ENCODE results near the gene ZNF207.

DNA sequence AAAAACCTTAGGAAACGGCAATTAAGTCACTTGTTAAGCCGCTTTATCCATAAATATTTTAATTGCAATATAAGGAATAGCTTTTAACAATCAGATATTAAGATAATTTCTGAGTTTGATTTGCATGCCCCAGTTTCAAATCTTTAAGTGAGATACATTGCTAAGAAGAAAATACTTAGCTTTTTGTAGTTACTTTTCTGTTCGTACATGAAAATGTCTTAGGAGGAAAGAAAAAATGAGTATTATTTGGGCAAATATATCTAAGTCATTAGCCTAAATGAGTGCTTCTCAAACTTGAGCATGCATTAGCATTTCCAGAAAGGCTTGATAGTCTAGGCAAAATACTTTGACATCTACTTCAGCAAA lies 6.4 kb downstream of the ZNF207 start:
- no peak for TF ChIP-seq POLR2A (IDR thresholded peaks at IDR 0.05; ENCODE audit: control extremely low read depth in 1 of 2, low read depth in 2 of 2, low read length in 2 of 2)
- TF ChIP-seq, protein P1, sequence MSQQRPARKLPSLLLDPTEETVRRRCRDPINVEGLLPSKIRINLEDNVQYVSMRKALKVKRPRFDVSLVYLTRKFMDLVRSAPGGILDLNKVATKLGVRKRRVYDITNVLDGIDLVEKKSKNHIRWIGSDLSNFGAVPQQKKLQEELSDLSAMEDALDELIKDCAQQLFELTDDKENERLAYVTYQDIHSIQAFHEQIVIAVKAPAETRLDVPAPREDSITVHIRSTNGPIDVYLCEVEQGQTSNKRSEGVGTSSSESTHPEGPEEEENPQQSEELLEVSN (IDR thresholded peaks at IDR 0.05), result no peak
- no peak for TF ChIP-seq CBX5 (IDR thresholded peaks at IDR 0.05; ENCODE audit: low read depth, low read length)
- TF ChIP-seq, protein P2, sequence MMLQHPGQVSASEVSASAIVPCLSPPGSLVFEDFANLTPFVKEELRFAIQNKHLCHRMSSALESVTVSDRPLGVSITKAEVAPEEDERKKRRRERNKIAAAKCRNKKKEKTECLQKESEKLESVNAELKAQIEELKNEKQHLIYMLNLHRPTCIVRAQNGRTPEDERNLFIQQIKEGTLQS (IDR thresholded peaks at IDR 0.05; ENCODE audit: insufficient read depth, low read depth, low read length), result no peak
- TF ChIP-seq, protein P3, sequence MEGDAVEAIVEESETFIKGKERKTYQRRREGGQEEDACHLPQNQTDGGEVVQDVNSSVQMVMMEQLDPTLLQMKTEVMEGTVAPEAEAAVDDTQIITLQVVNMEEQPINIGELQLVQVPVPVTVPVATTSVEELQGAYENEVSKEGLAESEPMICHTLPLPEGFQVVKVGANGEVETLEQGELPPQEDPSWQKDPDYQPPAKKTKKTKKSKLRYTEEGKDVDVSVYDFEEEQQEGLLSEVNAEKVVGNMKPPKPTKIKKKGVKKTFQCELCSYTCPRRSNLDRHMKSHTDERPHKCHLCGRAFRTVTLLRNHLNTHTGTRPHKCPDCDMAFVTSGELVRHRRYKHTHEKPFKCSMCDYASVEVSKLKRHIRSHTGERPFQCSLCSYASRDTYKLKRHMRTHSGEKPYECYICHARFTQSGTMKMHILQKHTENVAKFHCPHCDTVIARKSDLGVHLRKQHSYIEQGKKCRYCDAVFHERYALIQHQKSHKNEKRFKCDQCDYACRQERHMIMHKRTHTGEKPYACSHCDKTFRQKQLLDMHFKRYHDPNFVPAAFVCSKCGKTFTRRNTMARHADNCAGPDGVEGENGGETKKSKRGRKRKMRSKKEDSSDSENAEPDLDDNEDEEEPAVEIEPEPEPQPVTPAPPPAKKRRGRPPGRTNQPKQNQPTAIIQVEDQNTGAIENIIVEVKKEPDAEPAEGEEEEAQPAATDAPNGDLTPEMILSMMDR (IDR thresholded peaks at IDR 0.05; ENCODE audit: control extremely low read depth in 1 of 3, insufficient read depth in 1 of 3, low read depth in 1 of 3, low read length in 3 of 3), result no peak
- no peak for TF ChIP-seq PHF8 (conservative IDR thresholded peaks at IDR 0.05; ENCODE audit: low read depth, low read length)
- TF ChIP-seq, protein P4, sequence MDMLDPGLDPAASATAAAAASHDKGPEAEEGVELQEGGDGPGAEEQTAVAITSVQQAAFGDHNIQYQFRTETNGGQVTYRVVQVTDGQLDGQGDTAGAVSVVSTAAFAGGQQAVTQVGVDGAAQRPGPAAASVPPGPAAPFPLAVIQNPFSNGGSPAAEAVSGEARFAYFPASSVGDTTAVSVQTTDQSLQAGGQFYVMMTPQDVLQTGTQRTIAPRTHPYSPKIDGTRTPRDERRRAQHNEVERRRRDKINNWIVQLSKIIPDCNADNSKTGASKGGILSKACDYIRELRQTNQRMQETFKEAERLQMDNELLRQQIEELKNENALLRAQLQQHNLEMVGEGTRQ (IDR thresholded peaks at IDR 0.05; ENCODE audit: low read length), result no peak
- no peak for TF ChIP-seq TAF1 (IDR thresholded peaks at IDR 0.05; ENCODE audit: low read depth, low read length)
- no peak for TF ChIP-seq SP4 (IDR thresholded peaks at IDR 0.05; ENCODE audit: low read length)
- no peak for TF ChIP-seq RFX5 (IDR thresholded peaks at IDR 0.05; ENCODE audit: borderline replicate concordance, low read depth, low read length)
- TF ChIP-seq GABPA (IDR thresholded peaks at IDR 0.05; ENCODE audit: borderline replicate concordance, insufficient read depth, low read length), result no peak
- TF ChIP-seq RAD21 (IDR thresholded peaks at IDR 0.05 in 1 of 2, conservative IDR thresholded peaks at IDR 0.05 in 1 of 2; ENCODE audit: low read depth in 2 of 2, low read length in 2 of 2), result no peak
- TF ChIP-seq CREB1 (IDR thresholded peaks at IDR 0.05), result no peak
- no peak for TF ChIP-seq KDM1A (IDR thresholded peaks at IDR 0.05; ENCODE audit: borderline replicate concordance, low read length)
